ENCODE measurements around the gene SPATA17. TPM values are rescaled to one million over a fixed set of nuclear protein-coding genes. Genes with fewer than 3 reads are reported as not detected.

The SPATA17 gene
- total and polyA plus RNA-seq, 2 donors (not counting 3 experiments of a cell fraction or from before 2014, with no cell fraction given) = not detected

DNA sequence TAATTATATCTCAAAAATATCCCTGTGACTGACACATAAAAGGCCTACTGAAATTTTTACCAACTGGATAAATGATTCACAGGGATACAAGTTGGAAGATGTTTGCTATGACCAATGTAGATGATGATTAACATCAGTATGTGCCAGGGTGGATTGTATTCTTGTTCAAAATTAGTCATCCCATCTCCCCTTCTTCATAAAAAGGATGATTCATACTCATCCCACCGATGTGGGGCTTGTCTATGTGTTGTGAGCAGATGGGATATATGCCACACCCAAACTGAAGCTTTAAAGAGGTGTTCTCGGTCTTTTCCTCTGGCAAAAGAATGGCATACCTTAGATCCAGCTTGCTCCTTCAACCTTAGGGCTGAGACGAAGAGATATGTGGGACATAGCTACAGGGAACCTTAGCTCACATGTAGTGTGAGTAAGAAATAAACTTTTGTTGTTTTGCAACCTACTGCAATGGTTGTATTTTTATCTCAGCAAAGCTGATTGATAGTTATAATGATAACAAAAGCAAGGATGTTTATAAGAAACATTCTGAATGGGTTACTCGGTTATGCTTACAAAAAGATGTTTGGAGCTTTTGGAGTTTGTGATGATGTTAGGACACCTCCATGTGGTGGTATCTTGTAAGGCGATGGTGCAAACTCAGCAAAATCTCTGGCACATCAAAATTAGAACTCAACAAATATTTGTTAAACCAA lies 29.4 kb downstream of the SPATA17 start:
- Histone ChIP-seq H3K27me3 (ENCODE audit: control insufficient read depth in 2 of 2, insufficient read depth in 2 of 2, low read length in 2 of 2) (no peaks in the 10 kb centered on the region), H4K20me1 (replicated peaks; ENCODE audit: control insufficient read depth, extremely low read depth, insufficient read depth, low read length) (no peaks in the 10 kb centered on the region), H3K4me2 (ENCODE audit: insufficient read depth, low read length) (no peak overlapping the region), H3K9ac (replicated peaks; ENCODE audit: extremely low read depth, insufficient read depth, low read length) (no peak overlapping the region), H3K27ac (ENCODE audit: insufficient read depth, low read depth, low read length) (no peak overlapping the region), H3K9me3 (replicated peaks; ENCODE audit: control insufficient read depth, insufficient read depth, low read length) (no peaks in the 10 kb centered on the region), H2AFZ (ENCODE audit: low read depth, low read length) (no peak overlapping the region), H3K4me3 (replicated peaks in 1 of 3; ENCODE audit: insufficient read depth in 1 of 3, low read depth in 1 of 3, low read length in 3 of 3) (no peak overlapping the region), H3K9me1 (replicated peaks; ENCODE audit: control insufficient read depth, extremely low read depth, insufficient read depth, low read length) (no peaks in the 10 kb centered on the region), H3K36me3 (ENCODE audit: control insufficient read depth in 2 of 2, extremely low read depth in 1 of 2, insufficient read depth in 2 of 2, low read length in 2 of 2) (no peaks in the 10 kb centered on the region), H3K4me1 (ENCODE audit: control insufficient read depth, extremely low read depth, insufficient read depth, low read length) (no peaks in the 10 kb centered on the region), H3K79me2 (ENCODE audit: control insufficient read depth, insufficient read depth, low read length) (no peaks in the 10 kb centered on the region)
- ChIA-PET CTCF (interaction anchor here (0.6 to 1.8 kb wide), 14 partner anchors 10 to 1950 kb away, joined by 3 to 11 read pairs (median 3); partner anchors contain the start of genes GPATCH2 and SPATA17), POLR2A (no interaction called here)
- DNase-seq (ENCODE audit: low read depth, low spot score) (peak; percentile 42), FAIRE-seq (no peak)
- dilution Hi-C loops (cut with MboI; ENCODE audit: extremely low pct_ligation_motif_present, low sequenced_read_pairs) = no loop called here
- intact Hi-C loops (cut with micrococcal nuclease) = loop anchor here (2.0 to 10.0 kb wide), 3 partner anchors 230 to 1946 kb away; no protein-coding TSS in a partner anchor
- TF ChIP-seq, protein P1, sequence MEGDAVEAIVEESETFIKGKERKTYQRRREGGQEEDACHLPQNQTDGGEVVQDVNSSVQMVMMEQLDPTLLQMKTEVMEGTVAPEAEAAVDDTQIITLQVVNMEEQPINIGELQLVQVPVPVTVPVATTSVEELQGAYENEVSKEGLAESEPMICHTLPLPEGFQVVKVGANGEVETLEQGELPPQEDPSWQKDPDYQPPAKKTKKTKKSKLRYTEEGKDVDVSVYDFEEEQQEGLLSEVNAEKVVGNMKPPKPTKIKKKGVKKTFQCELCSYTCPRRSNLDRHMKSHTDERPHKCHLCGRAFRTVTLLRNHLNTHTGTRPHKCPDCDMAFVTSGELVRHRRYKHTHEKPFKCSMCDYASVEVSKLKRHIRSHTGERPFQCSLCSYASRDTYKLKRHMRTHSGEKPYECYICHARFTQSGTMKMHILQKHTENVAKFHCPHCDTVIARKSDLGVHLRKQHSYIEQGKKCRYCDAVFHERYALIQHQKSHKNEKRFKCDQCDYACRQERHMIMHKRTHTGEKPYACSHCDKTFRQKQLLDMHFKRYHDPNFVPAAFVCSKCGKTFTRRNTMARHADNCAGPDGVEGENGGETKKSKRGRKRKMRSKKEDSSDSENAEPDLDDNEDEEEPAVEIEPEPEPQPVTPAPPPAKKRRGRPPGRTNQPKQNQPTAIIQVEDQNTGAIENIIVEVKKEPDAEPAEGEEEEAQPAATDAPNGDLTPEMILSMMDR (IDR thresholded peaks at IDR 0.05; ENCODE audit: extremely low read depth in 1 of 2, insufficient read depth in 1 of 2, low read depth in 1 of 2, low read length in 2 of 2) = peak; percentile 20 to 43
- TF ChIP-seq FOS (IDR thresholded peaks at IDR 0.05; ENCODE audit: borderline replicate concordance, insufficient read depth, low read length) (peak; percentile 34), MYC (IDR thresholded peaks at IDR 0.05; ENCODE audit: low read depth, low read length) (no peak)
- BruUV-seq (replicated peaks) = no TSS peak

- no peak for FAIRE-seq
- no peaks in the 10 kb centered on the region for H3K9me1 ChIP-seq (replicated peaks; ENCODE audit: control insufficient read depth, extremely low read depth, insufficient read depth, low read length)
- no peaks in the 10 kb centered on the region for H3K79me2 ChIP-seq (ENCODE audit: control insufficient read depth, insufficient read depth, low read length)
- CTCF ChIA-PET = interaction anchor here (1.0 to 1.8 kb wide), 9 partner anchors 9 to 1060 kb away, joined by 3 to 11 read pairs (median 3); partner anchors contain the start of genes GPATCH2 and SPATA17
- H3K27me3 ChIP-seq (ENCODE audit: control insufficient read depth in 2 of 2, insufficient read depth in 2 of 2, low read length in 2 of 2) = no peaks in the 10 kb centered on the region
- intact Hi-C loops (cut with micrococcal nuclease) (loop anchor here (2.0 to 10.0 kb wide), 3 partner anchors 231 to 1947 kb away; no protein-coding TSS in a partner anchor), dilution Hi-C loops (cut with MboI; ENCODE audit: extremely low pct_ligation_motif_present, low sequenced_read_pairs) (no loop called here)
- H4K20me1 ChIP-seq (replicated peaks; ENCODE audit: control insufficient read depth, extremely low read depth, insufficient read depth, low read length) = no peaks in the 10 kb centered on the region
- H3K4me3 ChIP-seq (replicated peaks in 1 of 3; ENCODE audit: insufficient read depth in 1 of 3, low read depth in 1 of 3, low read length in 3 of 3) = no peak overlapping the region
- POLR2A ChIA-PET = no interaction called here
- DNase-seq (ENCODE audit: low read depth, low spot score) = no peak
- TF ChIP-seq, protein P2, sequence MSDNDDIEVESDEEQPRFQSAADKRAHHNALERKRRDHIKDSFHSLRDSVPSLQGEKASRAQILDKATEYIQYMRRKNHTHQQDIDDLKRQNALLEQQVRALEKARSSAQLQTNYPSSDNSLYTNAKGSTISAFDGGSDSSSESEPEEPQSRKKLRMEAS (IDR thresholded peaks at IDR 0.05; ENCODE audit: insufficient read depth, insufficient read length) = no peak
- TF ChIP-seq FOS (IDR thresholded peaks at IDR 0.05; ENCODE audit: borderline replicate concordance, insufficient read depth, low read length) = no peak
- TF ChIP-seq POLR2AphosphoS5 (IDR thresholded peaks at IDR 0.05; ENCODE audit: insufficient read depth, low read depth, low read length) = no peak
- no peak for TF ChIP-seq POLR2A (IDR thresholded peaks at IDR 0.05; ENCODE audit: low read depth, low read length)
- TF ChIP-seq MYC (IDR thresholded peaks at IDR 0.05; ENCODE audit: low read depth, low read length) = no peak
- TF ChIP-seq, protein P1 (IDR thresholded peaks at IDR 0.05; ENCODE audit: extremely low read depth in 1 of 2, insufficient read depth in 1 of 2, low read depth in 1 of 2, low read length in 2 of 2) = no peak
- no peak for TF ChIP-seq JUN (IDR thresholded peaks at IDR 0.05; ENCODE audit: borderline replicate concordance, insufficient read depth, insufficient read length, low read depth)
- no peak for TF ChIP-seq EZH2 (IDR thresholded peaks at IDR 0.05; ENCODE audit: borderline replicate concordance, low read depth, low read length, severe bottlenecking)
- TF ChIP-seq GATA2 (IDR thresholded peaks at IDR 0.05; ENCODE audit: insufficient read depth, insufficient read length, low read depth, low read length) = no peak
- no peak overlapping the region for H3K9ac ChIP-seq (replicated peaks; ENCODE audit: extremely low read depth, insufficient read depth, low read length)
- BruUV-seq (replicated peaks) = no TSS peak
- H3K27ac ChIP-seq (ENCODE audit: insufficient read depth, low read depth, low read length) = no peak overlapping the region
- H3K9me3 ChIP-seq (replicated peaks; ENCODE audit: control insufficient read depth, insufficient read depth, low read length) = no peaks in the 10 kb centered on the region
- no peak overlapping the region for H2AFZ ChIP-seq (ENCODE audit: low read depth, low read length)
- no peak overlapping the region for H3K4me2 ChIP-seq (ENCODE audit: insufficient read depth, low read length)
- no peaks in the 10 kb centered on the region for H3K4me1 ChIP-seq (ENCODE audit: control insufficient read depth, extremely low read depth, insufficient read depth, low read length)
- H3K36me3 ChIP-seq (ENCODE audit: control insufficient read depth in 2 of 2, extremely low read depth in 1 of 2, insufficient read depth in 2 of 2, low read length in 2 of 2) = no peaks in the 10 kb centered on the region
Measured at GRCh38 chr1:217661407-217661806, 30.3 kb downstream of the SPATA17 start.
